ENCODE results near the gene HRH1.
A peak's percentile ranks its signal among the peaks of the same experiment; 100 is the strongest.

Gene HRH1

GRCh38 chr3:11236588-11237461, 82.5 kb downstream of the HRH1 start:
- Histone ChIP-seq H4K20me1 (ENCODE audit: insufficient read depth) (no peaks in the 10 kb centered on the region), H2AFZ (ENCODE audit: low read depth) (no peak overlapping the region), H3K27me3 (ENCODE audit: insufficient read depth, low read depth) (no peaks in the 10 kb centered on the region), H3K36me3 (ENCODE audit: insufficient read depth) (no peaks in the 10 kb centered on the region), H3K4me3 (IDR thresholded peaks at IDR 0.05; ENCODE audit: insufficient read depth, low read depth, low read length) (no peak overlapping the region), H3K4me2 (no peak overlapping the region), H3K4me1 (ENCODE audit: low read depth, poor library complexity, severe bottlenecking) (no peaks in the 10 kb centered on the region), H3K79me2 (ENCODE audit: insufficient read depth, low read depth) (no peaks in the 10 kb centered on the region), H3K9ac (no peak overlapping the region), H3K27ac (no peak overlapping the region)
- TF ChIP-seq CTCF (conservative IDR thresholded peaks at IDR 0.05; ENCODE audit: low read depth, low read length): peak; percentile 67

GRCh38 chr3:11238060-11238459, 83.8 kb downstream of the HRH1 start:
- H3K9ac ChIP-seq: no peak overlapping the region
- no peaks in the 10 kb centered on the region for H3K27me3 ChIP-seq (ENCODE audit: insufficient read depth, low read depth)
- no peaks in the 10 kb centered on the region for H3K79me2 ChIP-seq (ENCODE audit: insufficient read depth, low read depth)
- TF ChIP-seq CTCF (conservative IDR thresholded peaks at IDR 0.05; ENCODE audit: low read depth, low read length): no peak
- H4K20me1 ChIP-seq (ENCODE audit: insufficient read depth): no peaks in the 10 kb centered on the region
- no peaks in the 10 kb centered on the region for H3K4me1 ChIP-seq (ENCODE audit: low read depth, poor library complexity, severe bottlenecking)
- H3K4me3 ChIP-seq (IDR thresholded peaks at IDR 0.05; ENCODE audit: insufficient read depth, low read depth, low read length): no peak overlapping the region
- no peaks in the 10 kb centered on the region for H3K36me3 ChIP-seq (ENCODE audit: insufficient read depth)
- H3K4me2 ChIP-seq: no peak overlapping the region
- H2AFZ ChIP-seq (ENCODE audit: low read depth): no peak overlapping the region
- H3K27ac ChIP-seq: no peak overlapping the region

DNA sequence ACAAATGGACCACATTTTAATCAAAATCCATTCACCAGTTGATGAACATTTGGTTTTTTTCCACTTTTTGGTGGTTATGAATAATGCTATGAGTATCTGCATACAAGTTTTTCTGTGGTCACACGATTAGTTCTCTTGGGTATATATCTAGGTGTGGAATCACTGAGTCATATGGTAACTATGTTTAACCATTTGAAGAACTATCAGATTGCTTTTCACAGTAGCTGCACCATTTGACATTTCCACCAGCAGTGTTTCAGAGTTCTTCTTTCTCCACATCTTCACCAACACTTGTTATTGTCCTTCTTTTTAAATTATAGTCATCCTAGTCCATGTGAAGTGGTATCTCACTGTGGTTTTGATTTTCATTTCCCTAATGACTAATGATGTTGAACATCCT, 84.6 kb downstream of the HRH1 start:
- Histone ChIP-seq H3K4me2 (no peak overlapping the region), H3K79me2 (ENCODE audit: insufficient read depth, low read depth) (no peaks in the 10 kb centered on the region), H3K4me3 (IDR thresholded peaks at IDR 0.05; ENCODE audit: insufficient read depth, low read depth, low read length) (no peak overlapping the region), H3K4me1 (ENCODE audit: low read depth, poor library complexity, severe bottlenecking) (no peaks in the 10 kb centered on the region), H3K9ac (no peak overlapping the region), H2AFZ (ENCODE audit: low read depth) (no peak overlapping the region), H3K27ac (no peak overlapping the region), H3K36me3 (ENCODE audit: insufficient read depth) (no peaks in the 10 kb centered on the region), H4K20me1 (ENCODE audit: insufficient read depth) (no peaks in the 10 kb centered on the region), H3K27me3 (ENCODE audit: insufficient read depth, low read depth) (no peaks in the 10 kb centered on the region)
- no peak for TF ChIP-seq CTCF (conservative IDR thresholded peaks at IDR 0.05; ENCODE audit: low read depth, low read length)

DNA sequence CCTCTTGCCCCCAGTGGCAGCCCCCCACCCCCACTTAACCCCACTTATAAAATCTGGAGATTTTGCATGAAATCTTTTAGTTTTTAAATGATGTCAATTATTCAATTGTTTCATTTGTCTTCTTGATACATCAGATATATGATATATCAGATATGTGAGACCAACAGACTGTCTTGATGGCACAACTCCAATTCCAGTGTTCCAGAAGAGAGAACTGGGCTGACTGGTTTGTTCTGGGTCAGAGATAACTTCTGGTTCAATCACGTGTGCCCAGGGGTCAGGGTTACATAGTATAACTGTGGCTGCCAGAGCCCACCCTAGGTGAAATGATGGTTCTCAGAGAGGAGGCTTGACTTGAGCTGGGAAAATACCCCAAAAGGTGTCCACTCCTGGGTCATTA, 85.5 kb downstream of the HRH1 start:
- Histone ChIP-seq H3K36me3 (ENCODE audit: insufficient read depth) (no peaks in the 10 kb centered on the region), H3K27me3 (ENCODE audit: insufficient read depth, low read depth) (no peaks in the 10 kb centered on the region), H3K4me1 (ENCODE audit: low read depth, poor library complexity, severe bottlenecking) (no peaks in the 10 kb centered on the region), H3K79me2 (ENCODE audit: insufficient read depth, low read depth) (no peaks in the 10 kb centered on the region), H2AFZ (ENCODE audit: low read depth) (no peak overlapping the region), H3K4me3 (IDR thresholded peaks at IDR 0.05; ENCODE audit: insufficient read depth, low read depth, low read length) (no peak overlapping the region), H3K4me2 (no peak overlapping the region), H3K9ac (no peak overlapping the region), H3K27ac (no peak overlapping the region), H4K20me1 (ENCODE audit: insufficient read depth) (no peaks in the 10 kb centered on the region)
- no peak for TF ChIP-seq CTCF (conservative IDR thresholded peaks at IDR 0.05; ENCODE audit: low read depth, low read length)
